Stromal cell of bone marrow (primary cell): Measurements from ENCODE around the gene FOXD3.
"Not testable (repeated sequence)": the region's sequence is repeated elsewhere in the genome, so short reads cannot be mapped to it uniquely, and the experiment has no call there.

Experiments
- DNase-seq: peaks from one replicate; pipeline ENCODE4 v3.0.0-alpha.2; 2012; ENCODE audit warnings: low read depth

The FOXD3 gene

DNA sequence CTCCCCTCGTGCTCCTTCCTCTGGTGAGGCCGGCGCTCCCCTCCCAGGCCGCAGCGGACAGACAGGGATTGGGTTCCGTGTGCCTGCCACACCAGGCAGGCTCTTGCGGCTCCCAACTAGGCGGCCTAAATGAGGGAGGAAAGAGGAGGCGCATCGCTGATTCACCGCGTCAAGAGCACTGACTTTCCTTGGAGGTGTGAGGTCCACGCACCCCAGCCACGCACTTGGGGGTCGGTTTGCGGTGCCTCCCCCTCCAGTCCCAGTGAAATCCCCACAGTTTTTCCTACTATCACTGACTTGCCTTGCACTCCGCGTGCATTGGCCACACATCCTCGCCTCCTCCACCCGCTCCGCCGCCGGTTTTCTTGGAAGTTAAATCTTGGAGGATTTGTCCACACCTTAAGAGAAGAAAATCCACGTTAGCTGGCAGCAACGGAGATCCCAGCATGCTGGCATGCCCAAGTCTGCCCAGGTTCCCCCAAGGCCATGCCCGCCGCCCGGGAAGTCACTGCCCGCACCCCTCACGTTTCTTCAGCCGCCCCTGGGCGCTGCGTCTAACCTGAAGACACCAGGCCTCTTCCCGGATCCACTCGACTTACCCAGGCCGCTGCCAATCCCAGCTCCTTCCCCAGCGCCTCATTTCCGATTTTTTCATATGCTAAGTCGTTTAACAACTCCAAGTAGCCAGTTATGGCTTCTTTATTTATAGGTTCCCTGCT, 1.1 kb upstream of the FOXD3 start:
- DNase-seq, result no peak

DNA sequence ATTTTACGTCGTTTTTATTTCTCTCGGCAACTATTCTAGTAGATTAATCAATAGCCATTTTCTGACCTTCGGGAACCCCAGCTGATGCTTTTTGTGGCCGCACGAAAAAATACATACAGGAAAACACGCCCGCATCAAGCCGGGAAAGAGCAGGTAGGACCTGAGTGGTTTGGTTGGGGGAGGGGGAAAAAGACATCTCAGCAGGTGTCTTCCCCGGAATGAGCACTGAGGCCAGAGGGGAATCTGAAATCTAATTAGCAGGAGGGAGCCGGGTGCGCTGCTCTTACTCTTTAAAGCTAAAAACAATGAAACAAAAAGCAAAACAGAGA, 618 bp upstream of the FOXD3 start:
- DNase-seq, result no peak

DNA sequence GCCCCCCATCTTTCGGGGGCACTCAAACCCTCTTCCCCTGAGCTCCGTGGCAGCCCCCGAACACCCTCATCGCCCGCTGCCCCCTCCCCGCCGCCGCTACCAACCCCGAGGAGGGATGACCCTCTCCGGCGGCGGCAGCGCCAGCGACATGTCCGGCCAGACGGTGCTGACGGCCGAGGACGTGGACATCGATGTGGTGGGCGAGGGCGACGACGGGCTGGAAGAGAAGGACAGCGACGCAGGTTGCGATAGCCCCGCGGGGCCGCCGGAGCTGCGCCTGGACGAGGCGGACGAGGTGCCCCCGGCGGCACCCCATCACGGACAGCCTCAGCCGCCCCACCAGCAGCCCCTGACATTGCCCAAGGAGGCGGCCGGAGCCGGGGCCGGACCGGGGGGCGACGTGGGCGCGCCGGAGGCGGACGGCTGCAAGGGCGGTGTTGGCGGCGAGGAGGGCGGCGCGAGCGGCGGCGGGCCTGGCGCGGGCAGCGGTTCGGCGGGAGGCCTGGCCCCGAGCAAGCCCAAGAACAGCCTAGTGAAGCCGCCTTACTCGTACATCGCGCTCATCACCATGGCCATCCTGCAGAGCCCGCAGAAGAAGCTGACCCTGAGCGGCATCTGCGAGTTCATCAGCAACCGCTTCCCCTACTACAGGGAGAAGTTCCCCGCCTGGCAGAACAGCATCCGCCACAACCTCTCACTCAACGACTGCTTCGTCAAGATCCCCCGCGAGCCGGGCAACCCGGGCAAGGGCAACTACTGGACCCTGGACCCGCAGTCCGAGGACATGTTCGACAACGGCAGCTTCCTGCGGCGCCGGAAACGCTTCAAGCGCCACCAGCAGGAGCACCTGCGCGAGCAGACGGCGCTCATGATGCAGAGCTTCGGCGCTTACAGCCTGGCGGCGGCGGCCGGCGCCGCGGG, 837 bp downstream of the FOXD3 start:
- no peak for DNase-seq

DNA sequence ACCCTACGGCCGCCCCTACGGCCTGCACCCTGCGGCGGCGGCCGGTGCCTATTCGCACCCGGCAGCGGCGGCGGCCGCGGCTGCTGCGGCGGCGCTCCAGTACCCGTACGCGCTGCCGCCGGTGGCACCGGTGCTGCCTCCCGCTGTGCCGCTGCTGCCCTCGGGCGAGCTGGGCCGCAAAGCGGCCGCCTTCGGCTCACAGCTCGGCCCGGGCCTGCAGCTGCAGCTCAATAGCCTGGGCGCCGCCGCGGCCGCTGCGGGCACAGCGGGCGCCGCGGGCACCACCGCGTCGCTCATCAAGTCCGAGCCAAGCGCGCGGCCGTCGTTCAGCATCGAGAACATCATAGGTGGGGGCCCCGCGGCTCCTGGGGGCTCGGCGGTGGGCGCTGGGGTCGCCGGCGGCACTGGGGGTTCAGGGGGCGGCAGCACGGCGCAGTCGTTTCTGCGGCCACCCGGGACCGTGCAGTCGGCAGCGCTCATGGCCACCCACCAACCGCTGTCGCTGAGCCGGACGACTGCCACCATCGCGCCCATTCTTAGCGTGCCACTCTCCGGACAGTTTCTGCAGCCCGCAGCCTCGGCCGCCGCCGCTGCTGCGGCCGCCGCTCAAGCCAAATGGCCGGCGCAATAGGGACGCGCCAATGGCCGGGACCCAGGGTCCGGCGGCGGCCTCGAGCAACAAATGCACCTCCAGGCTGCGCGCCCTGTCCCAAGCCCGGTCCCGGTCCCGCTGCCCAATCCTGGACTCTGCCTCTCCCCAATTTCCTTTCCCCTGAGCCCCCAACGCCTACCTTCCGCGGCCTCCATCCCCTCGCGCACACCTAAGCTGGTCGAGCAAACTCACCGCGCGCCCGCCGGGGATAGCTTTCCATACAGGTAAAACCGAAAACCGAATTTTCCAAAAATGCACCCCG, 1.8 kb downstream of the FOXD3 start:
- DNase-seq, result no peak

DNA sequence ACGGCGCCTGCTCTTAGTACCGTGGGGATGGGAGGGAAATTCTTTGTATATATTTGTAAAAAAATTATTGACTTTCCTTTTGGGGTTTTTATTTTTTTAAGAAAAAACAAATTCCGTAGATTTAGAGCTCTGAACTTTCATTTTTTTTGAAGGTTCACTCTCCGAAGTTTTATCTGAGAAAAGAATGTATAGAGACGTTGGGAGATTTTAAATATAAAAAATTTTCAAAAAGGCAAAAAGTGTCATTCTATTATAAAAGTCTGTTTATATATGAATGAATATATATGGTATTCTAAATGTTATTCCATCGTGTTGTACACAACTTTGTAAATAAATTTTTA, 2.4 kb downstream of the FOXD3 start:
- DNase-seq, result no peak

DNA sequence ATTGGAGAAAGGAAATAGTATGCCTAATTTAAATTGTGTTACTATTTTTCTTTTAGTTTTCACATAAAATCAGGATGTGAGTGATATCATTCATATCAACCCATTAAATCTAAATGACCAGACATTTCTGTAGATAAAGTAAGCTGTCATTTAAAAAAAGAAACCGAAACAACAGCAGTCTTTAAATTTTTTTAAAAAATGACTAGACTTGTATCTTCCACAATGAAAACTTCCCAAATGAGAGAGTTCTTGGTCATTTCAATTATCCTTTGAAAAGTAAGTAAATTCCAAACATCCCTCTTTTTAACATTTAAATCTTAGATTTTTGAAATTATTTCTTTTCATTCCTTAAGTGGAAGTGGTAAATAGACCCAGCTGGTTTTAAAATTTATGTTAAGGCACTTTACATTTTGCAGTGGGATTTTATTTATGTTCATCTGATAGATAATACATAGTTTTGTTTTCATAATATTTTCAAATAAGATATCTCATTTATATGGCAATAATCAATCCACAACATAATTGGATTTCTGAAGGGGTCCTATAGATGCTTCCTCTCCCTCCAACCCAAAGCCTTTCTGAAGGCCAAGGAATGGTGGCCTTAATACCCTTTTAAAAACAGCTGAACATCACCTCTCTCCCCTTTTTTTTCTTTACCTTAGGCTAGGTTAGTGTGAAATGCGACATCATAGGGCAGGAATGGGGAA, 3.1 kb downstream of the FOXD3 start:
- DNase-seq, result no peak

DNA sequence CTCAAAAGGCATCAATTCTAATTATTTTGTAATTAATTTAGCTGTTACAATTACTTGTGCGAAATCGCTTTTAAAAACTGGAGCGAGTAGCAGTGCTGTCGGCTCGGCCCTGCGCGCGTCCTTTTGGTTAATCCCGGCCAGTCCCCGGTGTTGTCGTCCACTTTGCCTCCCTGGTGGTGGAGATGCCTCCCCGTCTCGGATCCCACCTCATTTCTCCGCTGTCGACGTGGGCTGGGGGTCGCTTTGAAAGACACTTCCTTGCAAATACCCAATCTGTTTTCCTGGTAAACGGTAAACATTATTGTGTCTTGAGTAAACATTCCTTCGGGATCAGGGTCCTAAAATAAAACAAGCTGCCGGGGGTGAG, 3.7 kb downstream of the FOXD3 start:
- DNase-seq, result no peak

DNA sequence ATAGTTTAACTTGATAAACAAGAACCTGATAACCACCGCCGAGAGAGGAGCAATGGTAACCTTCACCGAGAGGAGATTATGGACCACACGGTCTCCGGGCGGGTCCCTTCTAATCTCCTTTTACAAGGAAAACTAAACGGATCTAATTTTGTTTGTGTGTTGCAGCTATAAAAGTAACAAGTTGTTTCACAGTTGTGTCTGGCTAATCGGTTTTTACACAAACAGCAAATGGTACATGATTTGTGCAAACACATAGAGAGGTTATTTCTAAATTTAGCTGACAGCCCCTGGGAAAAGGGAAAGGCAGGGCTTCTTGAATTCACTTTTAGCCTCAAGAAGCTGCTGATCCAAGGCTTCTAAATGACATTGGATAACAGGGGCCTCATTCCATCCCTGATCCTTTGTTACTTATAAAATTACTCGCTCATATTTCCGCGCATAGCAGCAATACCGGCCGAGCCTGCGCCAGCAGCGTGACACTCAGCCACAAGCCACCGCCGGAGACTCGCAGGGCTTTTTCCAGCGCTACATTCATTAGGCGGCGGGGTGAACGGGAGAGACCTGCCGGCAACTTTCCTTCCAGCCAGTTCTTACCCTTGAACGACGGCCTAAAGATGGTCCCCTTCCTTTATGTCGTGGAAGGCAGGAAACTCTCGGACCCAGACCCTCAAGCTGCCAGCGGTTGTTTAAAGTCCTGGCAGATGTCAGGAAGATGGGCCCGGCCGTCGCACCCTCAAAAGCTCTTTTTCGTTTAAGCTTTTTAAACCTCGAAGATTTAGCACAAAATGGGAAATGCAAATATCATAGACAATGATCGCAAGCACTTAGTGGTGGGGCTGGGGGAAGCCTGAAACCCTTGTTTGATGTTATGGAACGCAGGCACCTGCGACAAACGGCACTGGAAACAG, 4.4 kb downstream of the FOXD3 start:
- no peak for DNase-seq

DNA sequence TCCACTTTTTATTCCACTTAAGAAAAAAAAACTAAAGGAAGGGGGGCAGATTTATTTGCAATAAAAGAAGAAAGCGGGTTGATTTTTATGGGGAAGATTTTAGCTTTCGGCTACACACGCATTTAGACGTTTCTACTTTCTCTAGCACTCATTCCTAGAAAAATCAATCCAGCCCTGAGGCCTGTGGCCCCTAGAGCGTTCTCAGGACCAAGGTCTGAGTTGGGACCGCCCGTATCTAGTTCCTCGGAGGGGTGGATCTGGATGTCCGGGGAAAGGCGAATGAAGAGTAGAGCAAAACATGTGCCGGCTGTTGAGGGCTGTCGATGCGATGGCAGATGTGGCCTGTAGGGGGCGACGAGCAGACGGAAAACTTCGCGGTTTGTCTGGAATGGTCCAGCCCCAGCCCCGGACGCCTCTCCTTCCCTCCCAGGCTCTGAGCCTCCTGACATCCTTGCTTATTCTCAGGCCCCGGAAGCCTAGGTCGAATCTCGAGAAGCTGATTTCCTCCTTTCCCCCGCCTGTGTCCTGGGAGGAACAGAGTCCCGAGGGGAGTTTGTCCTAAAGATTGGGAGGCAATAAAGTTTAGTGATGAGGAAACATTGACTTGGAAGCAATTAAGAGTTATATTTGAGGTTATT, 5.2 kb downstream of the FOXD3 start:
- peak; percentile 18 for DNase-seq

DNA sequence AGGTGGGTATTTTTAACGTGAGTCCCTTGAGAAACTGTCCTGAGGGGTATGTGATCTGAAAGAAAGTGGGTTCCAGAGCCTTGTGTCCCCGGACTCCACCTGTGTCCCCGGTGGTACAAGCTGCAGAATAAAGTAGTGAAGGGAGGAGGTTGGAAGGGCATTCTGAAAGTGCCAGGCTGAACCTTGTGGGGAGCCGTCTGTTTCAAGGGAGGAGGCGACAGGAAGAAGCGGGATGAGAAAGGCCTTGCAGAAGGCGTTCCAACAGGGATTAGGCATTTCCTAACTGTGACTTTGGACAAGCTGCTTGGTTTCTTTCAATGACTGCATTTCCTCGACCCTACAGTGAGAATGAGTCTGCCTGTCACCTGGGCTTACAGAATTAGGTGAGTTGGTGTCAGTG, 5.8 kb downstream of the FOXD3 start:
- no peak for DNase-seq

DNA sequence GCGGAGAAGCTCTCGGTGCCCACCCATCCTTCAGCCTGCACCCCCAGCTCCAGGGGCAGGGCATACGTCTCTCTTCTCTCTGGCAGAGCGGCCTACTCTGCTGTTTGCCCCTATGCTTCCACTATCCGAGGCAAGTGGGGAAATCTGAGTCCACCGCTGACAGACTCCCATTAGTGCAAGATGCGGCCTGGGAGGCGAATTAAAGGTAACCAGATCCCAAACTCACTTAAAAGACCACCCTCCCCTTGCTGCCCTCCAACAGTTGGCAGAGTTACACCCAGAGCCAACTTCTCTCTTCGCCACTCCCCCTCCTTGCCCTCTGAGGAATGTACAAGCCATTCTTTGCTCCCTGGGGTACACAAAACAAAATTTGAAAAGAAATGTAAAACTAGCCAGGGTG, 6.4 kb downstream of the FOXD3 start:
- DNase-seq, result no peak

DNA sequence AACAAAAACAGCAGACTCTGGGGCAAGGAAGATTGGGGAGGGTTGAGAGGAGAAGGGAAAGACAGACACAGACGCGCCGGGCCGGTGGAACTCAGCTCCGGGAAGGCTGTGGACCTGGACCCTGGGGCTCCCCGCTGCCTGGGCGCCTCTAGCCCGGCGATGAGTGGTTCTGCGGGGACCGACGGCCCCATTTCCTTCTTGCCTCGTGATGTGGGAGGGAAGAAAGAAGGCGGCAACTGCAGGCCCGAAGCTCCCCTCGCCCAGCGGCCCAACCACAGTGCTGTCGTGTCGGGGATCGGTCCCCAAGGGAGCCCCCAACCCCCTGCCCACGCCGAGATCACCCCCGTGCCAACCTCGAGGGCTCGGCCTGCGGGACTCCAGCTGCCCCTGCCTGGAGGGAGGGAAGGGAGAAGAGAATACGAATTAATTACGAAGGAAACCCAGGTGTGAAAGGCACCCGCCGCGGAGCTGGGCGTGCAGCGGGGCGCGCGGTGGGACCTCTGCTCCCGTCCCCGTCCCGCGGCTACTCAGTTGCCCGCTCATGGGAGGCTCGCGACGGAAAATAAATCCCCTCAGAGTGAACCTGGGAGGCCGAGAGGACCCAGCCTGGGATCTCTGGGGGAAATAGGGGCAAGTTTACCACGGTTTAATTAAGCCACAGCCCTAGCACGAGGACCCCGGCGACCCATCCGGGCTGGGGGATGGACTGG, 7.4 kb downstream of the FOXD3 start:
- DNase-seq, result no peak

DNA sequence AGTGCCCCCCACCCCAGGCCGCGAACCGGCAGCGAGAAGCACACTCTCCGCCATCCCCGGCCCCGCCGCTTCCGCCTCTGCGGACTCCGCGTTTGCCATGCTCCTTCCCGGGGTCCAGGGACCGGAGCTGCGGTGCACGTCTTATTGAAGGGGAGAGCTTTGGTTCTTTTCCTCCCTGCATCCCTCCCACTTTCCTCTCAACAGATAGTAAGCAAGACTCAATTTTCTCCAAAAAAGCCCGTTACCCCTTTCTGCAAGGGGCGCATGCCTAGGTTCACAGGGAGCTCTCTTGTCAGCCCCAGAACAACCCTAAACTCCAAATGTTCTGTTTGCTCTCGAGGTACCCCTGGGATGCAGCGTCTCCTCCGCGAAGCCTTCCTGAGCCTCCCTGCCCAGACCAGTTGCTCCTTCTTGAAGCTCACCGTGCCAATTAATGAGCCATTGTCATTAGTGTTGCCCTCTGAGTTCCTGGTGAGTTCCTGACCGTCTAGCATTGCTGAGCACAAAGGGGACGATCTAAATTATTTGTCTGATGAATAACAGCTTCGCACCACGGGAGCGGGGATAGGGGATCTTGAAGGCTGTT, 8.1 kb downstream of the FOXD3 start:
- DNase-seq, result no peak

DNA sequence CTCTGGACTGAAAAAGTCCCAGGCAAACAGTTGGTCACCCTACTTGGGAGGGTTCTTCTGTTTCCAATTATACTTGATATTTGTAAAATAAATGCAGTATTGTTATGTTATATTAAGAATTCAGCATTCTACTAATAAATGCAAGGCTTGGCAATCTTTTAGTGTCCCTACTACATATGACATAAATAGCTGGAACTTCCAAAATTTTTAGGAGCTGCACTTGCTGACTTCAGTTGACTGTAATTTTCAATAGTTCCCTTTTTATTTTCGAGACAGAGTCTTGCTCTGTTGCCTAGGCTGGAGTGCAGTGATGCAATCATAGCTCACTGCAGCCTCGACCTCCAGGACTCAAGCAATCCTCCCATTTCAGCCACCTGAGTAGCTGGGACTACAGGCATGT, 20.0 kb downstream of the FOXD3 start:
- no peak for DNase-seq

DNA sequence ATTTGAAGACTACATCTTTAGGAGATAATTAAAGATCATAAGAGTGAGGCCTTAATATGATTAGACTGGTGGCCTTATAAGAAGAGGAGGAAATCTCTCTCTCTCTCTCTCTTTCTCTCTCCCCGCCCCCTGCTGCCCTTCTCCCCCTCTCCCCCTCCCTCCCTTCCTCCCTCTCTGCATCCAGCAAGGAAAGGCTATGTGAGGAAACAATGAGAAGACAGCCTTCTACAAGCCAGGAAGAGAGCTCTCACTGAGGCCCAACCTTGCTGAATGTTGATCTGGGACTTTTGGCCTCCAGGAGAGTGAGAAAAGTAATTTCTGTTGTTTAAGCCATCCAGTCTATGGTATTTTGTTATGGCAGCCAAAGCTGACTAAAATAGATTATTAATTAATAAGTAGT, 21.6 kb downstream of the FOXD3 start:
- no peak for DNase-seq

DNA sequence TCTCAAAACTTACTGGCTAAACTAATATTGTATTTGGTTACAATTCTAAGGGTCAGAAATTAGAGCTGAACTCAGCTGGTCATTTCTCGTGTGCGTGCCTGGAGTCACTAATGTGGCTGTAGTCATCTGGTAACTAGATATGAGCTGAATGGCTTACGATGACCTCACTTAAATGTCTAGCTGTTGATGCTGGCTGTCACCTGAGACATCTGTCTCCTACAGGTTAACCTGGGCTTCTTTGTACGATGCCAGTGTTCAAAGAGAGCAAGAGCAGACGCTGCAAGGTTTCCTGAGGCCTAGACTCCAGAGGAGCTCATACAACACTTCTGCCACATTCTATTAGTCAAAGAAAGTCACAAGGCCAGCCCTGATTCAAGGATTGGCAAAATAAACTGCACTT, 28.0 kb downstream of the FOXD3 start:
- DNase-seq, result no peak

DNA sequence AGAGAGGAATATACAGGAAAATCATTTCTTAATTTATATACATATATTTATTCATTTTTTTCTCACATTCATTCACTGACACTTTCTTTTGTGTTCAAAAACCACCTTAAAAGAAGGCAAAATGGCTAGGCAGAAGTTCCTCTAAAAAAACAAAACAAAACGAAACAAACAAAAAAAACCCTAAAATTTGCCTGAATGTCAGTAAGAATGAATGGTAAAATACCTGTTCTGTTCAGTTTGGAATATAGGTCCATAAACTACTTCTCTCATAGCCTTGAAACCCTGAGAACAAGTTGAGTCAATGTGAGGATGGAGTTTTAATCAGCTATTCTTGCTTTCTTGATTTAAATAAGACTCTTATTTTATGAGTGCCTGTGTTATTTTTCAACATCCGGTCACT, 30.4 kb downstream of the FOXD3 start:
- DNase-seq, result no peak

DNA sequence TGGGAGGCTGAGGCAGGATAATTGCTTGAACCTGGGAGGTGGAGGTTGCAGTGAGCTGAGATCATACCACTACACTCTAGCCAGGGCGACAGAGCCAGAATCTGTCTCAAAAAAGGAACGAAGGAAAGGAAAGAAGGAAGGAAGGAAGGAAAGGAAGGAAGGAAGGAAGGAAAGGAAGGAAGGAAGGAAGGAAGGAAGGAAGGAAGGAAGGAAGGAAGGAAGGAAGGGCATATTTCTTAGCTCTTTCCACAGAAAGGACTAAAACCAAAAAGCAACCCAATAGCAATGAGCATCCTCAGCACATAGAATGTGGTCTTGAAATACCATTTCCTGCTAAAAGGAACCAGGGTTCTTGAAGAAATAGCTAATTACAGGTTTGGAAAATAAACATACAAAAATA, 33.9 kb downstream of the FOXD3 start:
- not testable (repeated sequence) for DNase-seq

DNA sequence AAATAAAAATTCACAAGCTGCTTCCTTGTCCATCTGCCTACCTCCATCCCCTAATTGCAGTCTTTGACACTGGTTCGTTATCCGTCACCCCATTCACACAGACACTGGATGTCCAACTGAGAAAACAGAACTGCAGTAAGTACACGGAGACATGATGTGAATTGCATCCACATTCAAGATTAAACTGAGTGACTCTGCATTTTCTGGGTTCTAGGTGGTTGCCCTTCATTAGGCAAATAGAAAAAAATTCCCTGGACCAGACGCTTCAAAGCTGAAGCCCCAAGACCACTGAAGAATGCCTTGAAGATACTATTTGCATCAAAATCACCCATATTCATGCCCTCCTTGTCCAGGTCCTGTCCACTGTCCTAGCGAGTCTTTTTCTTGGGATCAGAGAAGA, 37.2 kb downstream of the FOXD3 start:
- no peak for DNase-seq

DNA sequence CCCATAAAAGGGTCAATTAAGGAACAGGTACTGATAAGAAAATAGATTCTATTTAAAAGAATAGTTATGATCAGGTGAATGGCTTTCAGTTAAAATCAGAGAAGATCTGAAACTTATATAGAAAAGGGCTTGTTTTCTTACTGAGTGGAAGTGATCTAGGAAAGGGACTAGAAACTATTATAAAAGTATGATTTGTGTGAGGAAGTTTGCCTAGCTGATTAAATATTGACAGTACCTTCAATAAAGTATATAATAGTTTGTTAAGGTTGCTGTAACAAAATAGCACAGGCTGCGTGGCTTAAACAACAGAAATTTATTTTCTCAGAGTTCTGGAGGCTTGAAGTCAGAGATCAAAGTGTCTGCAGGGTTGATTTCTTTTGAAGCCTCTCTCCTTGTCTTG, 39.7 kb downstream of the FOXD3 start:
- DNase-seq, result no peak
